ENCODE results near the gene OAS1.

Gene OAS1

DNA sequence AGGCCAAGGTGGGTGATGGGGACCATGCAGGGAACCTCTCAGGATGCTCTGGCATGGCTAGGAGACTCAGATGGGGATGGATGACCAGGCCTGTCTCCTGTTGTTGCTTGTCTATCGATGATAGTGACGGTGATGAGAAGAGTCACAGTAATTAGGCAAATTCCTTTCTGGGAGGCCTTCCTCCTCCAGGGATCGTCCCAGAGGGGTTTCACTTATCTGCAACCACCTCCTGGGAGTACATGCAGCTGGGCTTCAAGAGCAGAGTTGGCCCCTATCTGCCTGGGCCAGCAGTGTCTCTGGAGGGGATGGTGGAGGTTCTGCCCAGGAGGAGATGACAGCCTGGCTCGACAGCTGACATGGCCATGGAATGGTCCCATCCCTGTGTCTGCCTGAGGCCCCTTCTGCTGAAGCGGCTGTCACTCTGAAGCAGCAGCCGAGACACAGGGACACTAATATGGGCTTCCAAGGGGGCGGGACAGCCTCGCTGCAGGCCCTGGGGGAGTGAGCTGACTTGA, 27.5 kb upstream of the OAS1 start:
- no peak overlapping the region for H3K4me3 ChIP-seq (ENCODE audit: low read depth, low read length)
- no peak for DNase-seq (ENCODE audit: low read depth)
- TF ChIP-seq, protein P1, sequence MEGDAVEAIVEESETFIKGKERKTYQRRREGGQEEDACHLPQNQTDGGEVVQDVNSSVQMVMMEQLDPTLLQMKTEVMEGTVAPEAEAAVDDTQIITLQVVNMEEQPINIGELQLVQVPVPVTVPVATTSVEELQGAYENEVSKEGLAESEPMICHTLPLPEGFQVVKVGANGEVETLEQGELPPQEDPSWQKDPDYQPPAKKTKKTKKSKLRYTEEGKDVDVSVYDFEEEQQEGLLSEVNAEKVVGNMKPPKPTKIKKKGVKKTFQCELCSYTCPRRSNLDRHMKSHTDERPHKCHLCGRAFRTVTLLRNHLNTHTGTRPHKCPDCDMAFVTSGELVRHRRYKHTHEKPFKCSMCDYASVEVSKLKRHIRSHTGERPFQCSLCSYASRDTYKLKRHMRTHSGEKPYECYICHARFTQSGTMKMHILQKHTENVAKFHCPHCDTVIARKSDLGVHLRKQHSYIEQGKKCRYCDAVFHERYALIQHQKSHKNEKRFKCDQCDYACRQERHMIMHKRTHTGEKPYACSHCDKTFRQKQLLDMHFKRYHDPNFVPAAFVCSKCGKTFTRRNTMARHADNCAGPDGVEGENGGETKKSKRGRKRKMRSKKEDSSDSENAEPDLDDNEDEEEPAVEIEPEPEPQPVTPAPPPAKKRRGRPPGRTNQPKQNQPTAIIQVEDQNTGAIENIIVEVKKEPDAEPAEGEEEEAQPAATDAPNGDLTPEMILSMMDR (conservative IDR thresholded peaks at IDR 0.05; ENCODE audit: low read depth, low read length): no peak

DNA sequence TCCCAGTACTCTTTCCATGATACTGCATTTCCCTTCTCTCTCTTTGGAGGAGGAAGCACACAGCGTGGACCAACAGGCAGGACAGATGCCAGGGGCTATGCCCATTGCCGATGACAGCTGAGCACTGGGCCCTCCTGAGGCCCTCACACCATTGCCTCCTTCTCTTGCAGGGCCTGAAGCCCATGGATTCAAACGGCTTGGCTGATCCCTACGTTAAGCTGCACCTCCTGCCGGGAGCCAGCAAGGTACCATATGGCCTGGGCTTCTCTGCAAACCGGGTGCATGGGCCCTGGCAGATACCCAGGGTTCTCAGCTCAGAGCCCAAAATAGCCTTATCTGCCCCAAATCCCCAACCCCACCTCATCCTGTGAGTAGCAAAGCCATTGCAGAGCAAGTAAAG, 25.2 kb upstream of the OAS1 start:
- TF ChIP-seq, protein P1 (conservative IDR thresholded peaks at IDR 0.05; ENCODE audit: low read depth, low read length): no peak
- DNase-seq (ENCODE audit: low read depth): no peak
- H3K4me3 ChIP-seq (ENCODE audit: low read depth, low read length): no peak overlapping the region

DNA sequence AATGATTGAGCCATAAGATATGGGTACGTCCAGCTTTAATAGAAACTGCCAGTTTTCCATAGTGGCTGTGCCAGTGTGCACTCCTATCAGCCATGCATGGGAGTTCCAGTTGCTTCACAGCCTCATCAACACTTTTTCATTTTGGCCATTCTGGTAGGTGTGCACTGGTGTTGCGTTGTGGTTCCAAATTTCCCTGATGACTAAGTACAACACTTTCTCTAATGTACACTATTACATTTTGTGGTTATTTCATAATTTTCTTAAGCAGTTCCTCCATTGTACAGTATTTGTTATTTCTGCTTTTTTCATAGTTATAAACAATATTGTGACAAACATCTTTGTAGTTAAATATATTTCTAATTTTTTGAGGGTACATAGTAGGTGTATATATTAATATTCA, 21.5 kb upstream of the OAS1 start:
- TF ChIP-seq, protein P1 (conservative IDR thresholded peaks at IDR 0.05; ENCODE audit: low read depth, low read length): no peak
- no peak for DNase-seq (ENCODE audit: low read depth)
- H3K4me3 ChIP-seq (ENCODE audit: low read depth, low read length): no peak overlapping the region

DNA sequence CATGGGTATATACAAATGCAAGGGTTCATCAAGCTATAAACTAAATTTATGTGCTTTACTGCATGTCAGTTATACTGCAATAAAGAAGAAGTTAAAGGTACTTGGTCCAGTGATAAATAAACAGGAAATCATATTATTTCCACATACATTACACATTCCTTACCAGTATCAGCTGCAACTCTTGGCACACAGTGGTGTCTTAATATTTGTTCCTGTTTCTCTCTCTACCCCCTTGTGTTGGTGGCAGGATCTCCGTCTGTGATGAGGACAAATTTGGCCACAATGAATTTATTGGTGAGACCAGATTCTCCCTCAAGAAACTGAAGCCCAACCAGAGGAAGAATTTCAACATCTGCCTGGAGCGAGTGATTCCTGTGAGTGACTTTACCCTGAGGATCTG, 19.2 kb upstream of the OAS1 start:
- TF ChIP-seq, protein P1 (conservative IDR thresholded peaks at IDR 0.05; ENCODE audit: low read depth, low read length): no peak
- no peak overlapping the region for H3K4me3 ChIP-seq (ENCODE audit: low read depth, low read length)
- no peak for DNase-seq (ENCODE audit: low read depth)

DNA sequence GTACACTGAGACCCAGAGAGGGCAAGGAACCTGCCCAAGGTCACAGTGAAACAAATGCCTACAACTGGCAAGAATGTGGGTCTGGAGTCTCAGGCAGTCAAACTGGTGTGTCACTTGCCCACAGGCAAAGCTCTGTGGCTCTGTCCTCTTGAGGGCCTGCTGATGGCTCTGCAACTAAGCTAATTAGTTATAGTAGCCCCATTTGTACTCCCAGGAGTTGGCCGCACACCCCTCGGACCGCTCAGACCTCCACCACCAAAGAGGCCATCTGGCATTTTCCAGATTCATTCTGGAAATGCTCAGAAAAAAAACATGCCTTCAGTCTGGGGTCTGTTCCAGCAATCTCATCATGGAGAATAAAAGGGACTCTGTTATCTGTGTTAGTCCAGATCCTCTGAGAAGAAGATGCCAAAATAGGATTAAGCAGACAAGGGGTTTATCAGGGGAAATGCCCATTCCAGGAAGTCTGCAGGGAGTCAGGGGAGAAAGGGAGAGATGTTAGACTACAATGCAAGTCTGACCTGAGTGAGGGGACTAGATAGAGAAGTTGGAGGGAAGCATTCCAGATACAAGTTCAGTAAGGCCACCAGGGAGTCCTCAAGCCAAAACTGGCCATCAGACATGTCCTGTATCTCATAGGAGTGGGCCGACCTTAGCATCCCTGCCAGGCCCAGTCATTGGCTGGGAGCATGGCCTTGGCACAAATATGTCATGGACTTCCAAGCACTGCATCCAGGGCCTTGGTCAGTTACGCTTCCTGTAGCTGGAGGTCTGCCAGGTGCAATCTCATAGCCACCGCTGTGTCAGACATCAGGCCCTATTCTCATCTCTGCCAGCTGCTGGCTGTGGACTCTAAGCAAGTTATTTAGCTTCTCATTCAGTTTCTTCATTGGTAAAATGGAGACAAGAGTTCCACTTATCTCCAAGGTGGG, 15.4 kb upstream of the OAS1 start:
- TF ChIP-seq, protein P1 (conservative IDR thresholded peaks at IDR 0.05; ENCODE audit: low read depth, low read length): no peak
- DNase-seq (ENCODE audit: low read depth): no peak
- H3K4me3 ChIP-seq (ENCODE audit: low read depth, low read length): no peak overlapping the region

DNA sequence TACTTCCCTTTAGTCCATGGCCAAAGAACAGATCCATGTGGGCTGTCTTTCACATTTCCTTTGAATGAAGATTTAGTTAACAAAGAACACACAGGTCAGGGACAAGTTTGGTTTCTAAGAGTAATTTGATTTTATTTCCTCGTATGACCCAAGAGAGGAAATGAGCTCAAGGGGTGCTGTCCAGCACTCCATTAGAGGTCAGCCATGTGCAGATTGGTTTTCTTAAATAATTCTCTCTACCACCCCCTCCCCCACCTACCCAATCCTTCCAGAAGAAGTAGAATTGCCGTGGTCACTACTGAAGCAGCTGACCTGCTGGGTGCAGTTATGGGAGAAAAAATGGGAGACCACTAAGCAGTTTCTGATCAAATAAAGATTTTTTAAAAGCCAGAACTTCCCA, 13.9 kb upstream of the OAS1 start:
- TF ChIP-seq, protein P1 (conservative IDR thresholded peaks at IDR 0.05; ENCODE audit: low read depth, low read length): no peak
- H3K4me3 ChIP-seq (ENCODE audit: low read depth, low read length): no peak overlapping the region
- DNase-seq (ENCODE audit: low read depth): no peak

DNA sequence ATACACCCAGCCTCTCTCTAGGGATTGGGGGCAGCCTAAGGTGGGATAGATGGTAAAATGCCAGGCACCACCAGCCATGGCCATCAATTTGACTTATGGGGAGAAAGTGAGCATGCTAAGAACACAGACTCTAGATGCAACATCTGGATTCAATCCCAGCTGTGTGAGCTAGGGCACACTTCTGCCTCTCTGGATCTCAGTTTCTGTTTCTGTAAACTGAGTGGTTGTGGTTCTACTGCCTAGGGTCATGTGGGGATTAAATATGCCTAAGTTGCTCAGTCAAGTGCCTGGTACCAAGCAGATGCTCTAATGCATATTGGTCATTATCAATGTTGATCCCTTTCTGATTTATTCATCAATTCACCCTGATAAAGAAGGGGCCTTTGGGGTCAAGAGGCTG, 12.6 kb upstream of the OAS1 start:
- TF ChIP-seq, protein P1 (conservative IDR thresholded peaks at IDR 0.05; ENCODE audit: low read depth, low read length): no peak
- DNase-seq (ENCODE audit: low read depth): no peak
- no peak overlapping the region for H3K4me3 ChIP-seq (ENCODE audit: low read depth, low read length)
